Breast epithelium (tissue), 4 donors: ENCODE results near the gene DXO. TPM values are rescaled to one million over a fixed set of nuclear protein-coding genes. Genes with fewer than 3 reads are reported as not detected.

Experiments used
- DNase-seq, 2 donors: peaks; one replicate each; pipeline ENCODE4 v3.0.0-alpha.2; 2019; ENCODE audit warnings: low spot score in 2 of 2
- H3K27ac ChIP-seq, 2 donors: fragments of 200-600 bp; sonication (generic) in 1 of 2; one replicate each; pipeline ENCODE4 v1.5.1; 2016 to 2019; ENCODE audit warnings: mild to moderate bottlenecking in 1 of 2
- H3K27me3 ChIP-seq, 2 donors: fragments of 200-600 bp; sonication (generic) in 1 of 2; one replicate each; pipeline versions ENCODE4 v1.5.1 to v1.6.0; 2017 to 2019; ENCODE audit warnings: control low read depth in 1 of 2, mild to moderate bottlenecking in 1 of 2
- H3K36me3 ChIP-seq: fragments of 200-600 bp; one replicate; pipeline ENCODE4 v1.5.1; 2019
- H3K4me1 ChIP-seq, 2 donors: fragments of 200-600 bp; sonication (generic); one replicate each; pipeline ENCODE4 v1.5.1; 2016 to 2019; ENCODE audit warnings: control low read depth in 1 of 2
- H3K4me3 ChIP-seq, 3 donors: fragments of 200-600 bp; sonication (generic); 1 replicate in 2 of 3; 2 replicates in 1 of 3; pipeline ENCODE4 v1.5.1; 2016 to 2019; ENCODE audit warnings: mild to moderate bottlenecking in 3 of 3, moderate library complexity in 2 of 3
- H3K9me3 ChIP-seq, 2 donors: fragments of 200-600 bp; sonication (generic) in 1 of 2; one replicate each; pipeline ENCODE4 v1.5.1; 2016 to 2019; ENCODE audit warnings: control low read depth in 1 of 2
- POLR2A ChIP-seq: fragments of 450-650 bp; IDR thresholded peaks from one replicate; pipeline ENCODE4 v1.6.1; 2016; ENCODE audit warnings: antibody characterized with exemption, mild to moderate bottlenecking, moderate library complexity
- POLR2AphosphoS5 ChIP-seq, 3 donors: sonication (generic); formaldehyde crosslinking; IDR thresholded peaks; one replicate each; pipeline ENCODE4 v1.6.1; 2017; ENCODE audit warnings: antibody characterized with exemption in 3 of 3
- intact Hi-C: fragments of 100-400 bp; cut with DNase I; formaldehyde crosslinking; loops from one replicate; pipeline ENCODE4 v1.15.1; 2023; ENCODE audit warnings: low total_unique reads
- total RNA-seq, 3 donors: library from RNA; depleted of rRNA; stranded (reverse); fragments of >200 nt; gene quantifications; one replicate each; pipeline ENCODE4 v1.1.0, GENCODE V29; 2016
- TF ChIP-seq, protein P1 (sequence below), 3 donors: fragments of 450-650 bp; IDR thresholded peaks; one replicate each; pipeline ENCODE4 v1.5.1; 2016 to 2017; ENCODE audit warnings: antibody characterized with exemption in 3 of 3, mild to moderate bottlenecking in 3 of 3, moderate library complexity in 3 of 3

Gene DXO
- total RNA-seq, 3 donors from 2014 or later, result 12.0 to 28.4 (median 22.0) TPM

DNA sequence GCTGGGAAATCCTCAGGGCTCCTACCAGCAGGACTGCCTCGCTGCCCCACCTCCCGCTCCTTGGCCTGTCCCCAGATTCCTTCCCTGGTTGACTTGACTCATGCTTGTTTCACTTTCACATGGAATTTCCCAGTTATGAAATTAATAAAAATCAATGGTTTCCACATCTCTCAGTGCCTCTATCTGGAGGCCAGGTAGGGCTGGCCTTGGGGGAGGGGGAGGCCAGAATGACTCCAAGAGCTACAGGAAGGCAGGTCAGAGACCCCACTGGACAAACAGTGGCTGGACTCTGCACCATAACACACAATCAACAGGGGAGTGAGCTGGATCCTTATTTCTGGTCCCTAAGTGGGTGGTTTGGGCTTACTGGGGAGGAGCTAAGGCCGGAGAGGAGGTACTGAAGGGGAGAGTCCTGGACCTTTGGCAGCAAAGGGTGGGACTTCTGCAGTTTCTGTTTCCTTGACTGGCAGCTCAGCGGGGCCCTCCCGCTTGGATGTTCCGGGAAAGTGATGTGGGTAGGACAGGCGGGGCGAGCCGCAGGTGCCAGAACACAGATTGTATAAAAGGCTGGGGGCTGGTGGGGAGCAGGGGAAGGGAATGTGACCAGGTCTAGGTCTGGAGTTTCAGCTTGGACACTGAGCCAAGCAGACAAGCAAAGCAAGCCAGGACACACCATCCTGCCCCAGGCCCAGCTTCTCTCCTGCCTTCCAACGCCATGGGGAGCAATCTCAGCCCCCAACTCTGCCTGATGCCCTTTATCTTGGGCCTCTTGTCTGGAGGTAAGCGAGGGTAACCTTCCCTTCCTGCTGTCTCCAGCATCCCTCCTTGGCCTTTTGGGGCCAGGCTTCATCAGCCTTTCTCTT lies 26.2 kb downstream of the DXO start, which contains the start of gene CFB:
TSS of gene CFB (plus strand) at position 589 of the 863 bp plus-strand sequence. CDS start at position 716, 127 bp downstream.
- intact Hi-C loops, result no loop called here

DNA sequence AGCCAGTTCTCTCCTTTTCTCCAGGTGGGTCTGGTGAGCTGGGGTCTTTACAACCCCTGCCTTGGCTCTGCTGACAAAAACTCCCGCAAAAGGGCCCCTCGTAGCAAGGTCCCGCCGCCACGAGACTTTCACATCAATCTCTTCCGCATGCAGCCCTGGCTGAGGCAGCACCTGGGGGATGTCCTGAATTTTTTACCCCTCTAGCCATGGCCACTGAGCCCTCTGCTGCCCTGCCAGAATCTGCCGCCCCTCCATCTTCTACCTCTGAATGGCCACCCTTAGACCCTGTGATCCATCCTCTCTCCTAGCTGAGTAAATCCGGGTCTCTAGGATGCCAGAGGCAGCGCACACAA lies 26.8 kb downstream of the DXO start:
- H3K4me3 ChIP-seq, result peak overlapping the region in 2 of 3 donors; percentile 39 to 63

More for the DNA sequence above, 26.2 kb downstream of the DXO start, which contains the start of gene CFB:
- Histone ChIP-seq H3K4me3 (peak within 1 kb of the TSS; percentile 10 to 63 (median 39)), H3K27ac (peak within 1 kb of the TSS; percentile 93 to 98), H3K4me1 (peaks cover 10 to 17% of the 10 kb centered on the region in 2 donors), H3K9me3 (no peaks in the 10 kb centered on the region), H3K36me3 (no peaks in the 10 kb centered on the region), H3K27me3 (no peaks in the 10 kb centered on the region)
- TF ChIP-seq POLR2AphosphoS5 (IDR thresholded peaks at IDR 0.05), result peak; percentile 55 to 81 (median 58)
- TF ChIP-seq POLR2A, result no peak
- TF ChIP-seq, protein P1, sequence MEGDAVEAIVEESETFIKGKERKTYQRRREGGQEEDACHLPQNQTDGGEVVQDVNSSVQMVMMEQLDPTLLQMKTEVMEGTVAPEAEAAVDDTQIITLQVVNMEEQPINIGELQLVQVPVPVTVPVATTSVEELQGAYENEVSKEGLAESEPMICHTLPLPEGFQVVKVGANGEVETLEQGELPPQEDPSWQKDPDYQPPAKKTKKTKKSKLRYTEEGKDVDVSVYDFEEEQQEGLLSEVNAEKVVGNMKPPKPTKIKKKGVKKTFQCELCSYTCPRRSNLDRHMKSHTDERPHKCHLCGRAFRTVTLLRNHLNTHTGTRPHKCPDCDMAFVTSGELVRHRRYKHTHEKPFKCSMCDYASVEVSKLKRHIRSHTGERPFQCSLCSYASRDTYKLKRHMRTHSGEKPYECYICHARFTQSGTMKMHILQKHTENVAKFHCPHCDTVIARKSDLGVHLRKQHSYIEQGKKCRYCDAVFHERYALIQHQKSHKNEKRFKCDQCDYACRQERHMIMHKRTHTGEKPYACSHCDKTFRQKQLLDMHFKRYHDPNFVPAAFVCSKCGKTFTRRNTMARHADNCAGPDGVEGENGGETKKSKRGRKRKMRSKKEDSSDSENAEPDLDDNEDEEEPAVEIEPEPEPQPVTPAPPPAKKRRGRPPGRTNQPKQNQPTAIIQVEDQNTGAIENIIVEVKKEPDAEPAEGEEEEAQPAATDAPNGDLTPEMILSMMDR (IDR thresholded peaks at IDR 0.05), result no peak
- peak; percentile 80 to 81 for DNase-seq

DNA sequence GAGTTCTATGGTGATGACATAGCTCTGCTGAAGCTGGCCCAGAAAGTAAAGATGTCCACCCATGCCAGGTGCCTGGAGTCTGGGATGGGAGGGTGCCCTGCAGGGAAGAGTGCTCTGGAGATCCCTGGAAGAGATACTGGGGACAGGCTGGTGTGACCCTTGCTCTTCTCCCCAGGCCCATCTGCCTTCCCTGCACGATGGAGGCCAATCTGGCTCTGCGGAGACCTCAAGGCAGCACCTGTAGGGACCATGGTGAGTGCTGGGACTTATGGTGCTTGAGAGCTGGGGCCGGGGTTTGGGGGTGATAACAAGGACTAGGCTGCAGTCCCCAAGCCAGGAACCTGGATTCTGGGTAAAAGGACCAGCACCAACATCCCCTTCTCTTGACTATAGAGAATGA lies 28.2 kb downstream of the DXO start:
- Histone ChIP-seq H3K9me3 (no peaks in the 10 kb centered on the region), H3K27me3 (no peaks in the 10 kb centered on the region), H3K27ac (no peak overlapping the region), H3K36me3 (no peaks in the 10 kb centered on the region), H3K4me1 (peaks cover 10 to 17% of the 10 kb centered on the region in 2 donors), H3K4me3 (no peak overlapping the region)
- intact Hi-C loops, result no loop called here
- TF ChIP-seq, protein P1 (IDR thresholded peaks at IDR 0.05), result no peak
- no peak for TF ChIP-seq POLR2A
- no peak for TF ChIP-seq POLR2AphosphoS5 (IDR thresholded peaks at IDR 0.05)
- no peak for DNase-seq

More for the DNA sequence above, 26.8 kb downstream of the DXO start:
- no peaks in the 10 kb centered on the region for H3K9me3 ChIP-seq
- H3K36me3 ChIP-seq, result no peaks in the 10 kb centered on the region
- peaks cover 10 to 17% of the 10 kb centered on the region in 2 donors for H3K4me1 ChIP-seq
- DNase-seq, result no peak
- intact Hi-C loops, result no loop called here
- no peaks in the 10 kb centered on the region for H3K27me3 ChIP-seq
- TF ChIP-seq POLR2AphosphoS5 (IDR thresholded peaks at IDR 0.05) (no peak), POLR2A (no peak)
- TF ChIP-seq, protein P1 (IDR thresholded peaks at IDR 0.05), result no peak
- peak overlapping the region; percentile 93 to 98 for H3K27ac ChIP-seq

DNA sequence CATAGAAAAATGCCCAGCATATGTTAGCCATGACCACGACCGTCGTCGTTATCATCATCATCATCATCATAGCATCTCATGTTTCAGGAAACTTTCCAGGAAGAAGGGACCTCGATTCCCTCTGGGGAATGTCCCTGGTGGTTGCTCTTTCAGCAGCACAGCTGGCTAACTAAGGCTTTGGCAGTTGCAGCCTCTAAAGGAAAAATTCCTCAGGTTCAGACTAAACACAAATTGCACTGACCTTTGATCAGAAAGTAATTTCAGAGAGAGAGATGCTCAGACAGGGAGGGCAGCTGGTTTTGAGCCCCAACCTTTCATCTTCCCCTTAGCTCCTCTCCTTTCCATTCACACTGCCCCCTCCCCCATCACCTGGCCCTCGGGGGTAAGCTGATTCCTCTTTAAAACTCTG lies 31.7 kb downstream of the DXO start:
- no peak for DNase-seq
- Histone ChIP-seq H3K9me3 (no peaks in the 10 kb centered on the region), H3K27ac (no peak overlapping the region), H3K4me1 (peaks cover 0 to 6% of the 10 kb centered on the region in 2 donors), H3K36me3 (no peaks in the 10 kb centered on the region), H3K4me3 (no peak overlapping the region), H3K27me3 (no peaks in the 10 kb centered on the region)
- no peak for TF ChIP-seq POLR2AphosphoS5 (IDR thresholded peaks at IDR 0.05)
- TF ChIP-seq, protein P1 (IDR thresholded peaks at IDR 0.05), result no peak
- intact Hi-C loops, result no loop called here

DNA sequence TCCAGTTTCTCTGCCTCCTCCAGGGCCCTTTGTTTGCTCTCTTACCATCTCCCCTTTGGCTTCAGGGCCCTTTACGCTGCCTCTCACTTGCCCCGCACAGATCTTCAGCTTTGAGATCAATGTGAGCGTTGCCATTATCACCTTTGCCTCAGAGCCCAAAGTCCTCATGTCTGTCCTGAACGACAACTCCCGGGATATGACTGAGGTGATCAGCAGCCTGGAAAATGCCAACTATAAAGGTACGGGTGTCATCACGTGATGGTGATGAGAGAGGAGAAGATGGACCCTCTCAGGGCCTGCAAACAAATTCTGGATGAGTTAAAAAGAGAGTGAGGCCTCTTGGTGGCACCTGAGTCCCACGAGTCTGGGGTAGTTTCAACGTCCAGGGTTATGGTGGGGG lies 36.1 kb downstream of the DXO start:
- H3K27ac ChIP-seq, result no peak overlapping the region
- H3K36me3 ChIP-seq, result no peaks in the 10 kb centered on the region
- no peak for DNase-seq
- no peaks in the 10 kb centered on the region for H3K4me1 ChIP-seq
- no peak overlapping the region for H3K4me3 ChIP-seq
- intact Hi-C loops, result no loop called here
- TF ChIP-seq POLR2AphosphoS5 (IDR thresholded peaks at IDR 0.05), result no peak
- TF ChIP-seq, protein P1 (IDR thresholded peaks at IDR 0.05), result no peak
- no peak for TF ChIP-seq POLR2A
- H3K27me3 ChIP-seq, result no peaks in the 10 kb centered on the region
- H3K9me3 ChIP-seq, result no peaks in the 10 kb centered on the region
